SK-N-SH (cell line): ENCODE measurements around the gene N4BP3. TPM values are rescaled to one million over a fixed set of nuclear protein-coding genes. Genes with fewer than 3 reads are reported as not detected.

Experiments
- CTCF ChIA-PET: fragments of 300-600, 350-600 bp; formaldehyde crosslinking; extraction: SDS; loops from one replicate; lab custom pipeline; 2021; lab: Yijun Ruan, JAX
- POLR2A ChIA-PET: fragments of 350-600 bp; sonication (Branson Sonifier 250); formaldehyde crosslinking; extraction: SDS; loops from one replicate; lab custom pipeline; 2020; ENCODE audit warnings: antibody characterized with exemption, inconsistent platforms; lab: Yijun Ruan, JAX
- DNase-seq: peaks from one replicate; pipeline ENCODE4 v3.0.0; 2012
- H2AFZ ChIP-seq: fragments of 200-600 bp; sonication (generic); 2 replicates; pipeline ENCODE4 v1.8.1; 2016; ENCODE audit warnings: antibody characterized with exemption, mild to moderate bottlenecking, low read depth
- H3F3A ChIP-seq: fragments of 200-600 bp; sonication (generic); replicated peaks from 2 replicates; pipeline ENCODE3; 2016; ENCODE audit warnings: antibody characterized with exemption, mild to moderate bottlenecking; ENCODE audit not compliant: insufficient read depth
- H3K27ac ChIP-seq, 2 experiments: fragments of 200-500 bp in 1 of 2; fragments of 200-600 bp in 1 of 2; sonication (Bioruptor generic) in 1 of 2; sonication (generic), shearing (Covaris generic) in 1 of 2; 2 replicates each; pipeline versions ENCODE4 v1.5.1 to v1.6.1; 2014 to 2016; ENCODE audit warnings: low read depth in 2 of 2, inconsistent platforms in 1 of 2, low read length in 1 of 2, mild to moderate bottlenecking in 1 of 2, mixed read lengths in 1 of 2
- H3K27me3 ChIP-seq: fragments of 200-600 bp; sonication (generic), shearing (Covaris generic); 2 replicates; pipeline ENCODE4 v1.6.1; 2016; ENCODE audit warnings: mixed run types; ENCODE audit not compliant: insufficient read depth
- H3K36me3 ChIP-seq, 2 experiments: fragments of 200-500 bp in 1 of 2; fragments of 200-600 bp in 1 of 2; sonication (Bioruptor generic) in 1 of 2; sonication (generic) in 1 of 2; replicated peaks in 1 of 2; 2 replicates each; pipeline versions ENCODE3 to v1.5.1; 2014 to 2016; ENCODE audit warnings: low read length in 1 of 2, mild to moderate bottlenecking in 1 of 2; ENCODE audit not compliant: insufficient read depth in 2 of 2, control insufficient read depth in 1 of 2
- H3K4me1 ChIP-seq, 2 experiments: fragments of 200-500 bp in 1 of 2; fragments of 200-600 bp in 1 of 2; sonication (Bioruptor generic) in 1 of 2; sonication (generic), shearing (Covaris generic) in 1 of 2; 2 replicates each; pipeline versions ENCODE4 v1.5.1 to v1.6.1; 2014 to 2016; ENCODE audit warnings: low read depth in 1 of 2, low read length in 1 of 2, mixed run types in 1 of 2; ENCODE audit not compliant: insufficient read depth in 2 of 2, control insufficient read depth in 1 of 2
- H3K4me2 ChIP-seq: fragments of 200-600 bp; sonication (generic), shearing (Covaris generic); 2 replicates; pipeline ENCODE4 v1.6.1; 2017; ENCODE audit warnings: mixed run types
- H3K4me3 ChIP-seq, 2 experiments: fragments of 200-500 bp in 1 of 2; fragments of 200-600 bp in 1 of 2; sonication (Bioruptor generic) in 1 of 2; sonication (generic), shearing (Covaris generic) in 1 of 2; 2 replicates each; pipeline versions ENCODE4 v1.5.1 to v1.8.1; 2014 to 2016; ENCODE audit warnings: low read depth in 2 of 2, inconsistent platforms in 1 of 2, low read length in 1 of 2, mild to moderate bottlenecking in 1 of 2, mixed read lengths in 1 of 2, moderate library complexity in 1 of 2
- H3K79me2 ChIP-seq: fragments of 200-600 bp; sonication (generic); 2 replicates; pipeline ENCODE4 v1.8.1; 2017; ENCODE audit warnings: mild to moderate bottlenecking; ENCODE audit not compliant: insufficient read depth
- H3K9ac ChIP-seq: fragments of 200-600 bp; sonication (generic); 2 replicates; pipeline ENCODE4 v1.6.1; 2017; ENCODE audit warnings: mixed run types
- H3K9me2 ChIP-seq: fragments of 200-600 bp; sonication (generic); 2 replicates; pipeline ENCODE4 v1.6.1; 2017; ENCODE audit warnings: mixed run types
- H3K9me3 ChIP-seq: fragments of 200-600 bp; sonication (generic); 2 replicates; pipeline ENCODE4 v1.6.1; 2017; ENCODE audit warnings: mixed run types, mild to moderate bottlenecking, moderate library complexity
- H4K20me1 ChIP-seq: fragments of 200-600 bp; sonication (generic); 2 replicates; pipeline ENCODE4 v1.6.1; 2017; ENCODE audit warnings: mild to moderate bottlenecking, mixed run types; ENCODE audit not compliant: insufficient read depth
- ELF1 ChIP-seq: IDR thresholded peaks from 2 replicates; pipeline ENCODE4 v1.4.0; 2012
- FOSL2 ChIP-seq: IDR thresholded peaks from 2 replicates; pipeline ENCODE4 v1.4.0; 2012; ENCODE audit warnings: low read depth, mild to moderate bottlenecking, moderate library complexity, borderline replicate concordance
- JUND ChIP-seq: IDR thresholded peaks from 2 replicates; pipeline ENCODE4 v1.4.0; 2012
- MAX ChIP-seq: IDR thresholded peaks from 2 replicates; pipeline ENCODE4 v1.4.0; 2012; ENCODE audit warnings: low read depth
- MEF2A ChIP-seq: IDR thresholded peaks from 2 replicates; pipeline ENCODE4 v1.4.0; 2012; ENCODE audit warnings: low read depth, borderline replicate concordance
- REST ChIP-seq: IDR thresholded peaks from 2 replicates; pipeline ENCODE4 v1.6.1; 2012; ENCODE audit warnings: mild to moderate bottlenecking, low read depth, low read length, moderate library complexity
- RFX5 ChIP-seq: IDR thresholded peaks from 2 replicates; pipeline ENCODE4 v1.6.1; 2012; ENCODE audit warnings: mild to moderate bottlenecking, improper control_type of control experiment, low read length
- USF2 ChIP-seq: fragments of 150-350 bp; IDR thresholded peaks from 2 replicates; pipeline ENCODE4 v1.6.1; 2017; ENCODE audit warnings: antibody characterized with exemption, low read length, low read depth, borderline replicate concordance
- WGBS: methylation state at CpG from one replicate; pipeline ENCODE4 v1.1.6; 2017; ENCODE audit warnings: low lambda C conversion rate; 5-methylcytosine and 5-hydroxymethylcytosine counted together
- polyA plus RNA-seq, 3 experiments: library from polyadenylated mRNA; depleted of rRNA; stranded (reverse); fragments of >200 nt; gene quantifications; 2 replicates each; pipeline ENCODE4 v1.2.3, GENCODE V29; 2012
- TF ChIP-seq, protein P1 (sequence below): IDR thresholded peaks from 2 replicates; pipeline ENCODE4; 2012
- TF ChIP-seq, protein P2 (sequence below): IDR thresholded peaks from 2 replicates; pipeline ENCODE4 v1.4.0; 2012; ENCODE audit warnings: low read depth, borderline replicate concordance

N4BP3 gene
- polyA plus RNA-seq, 1 of the 3 experiments (the other 2 are of a cell fraction): 0.28 TPM

DNA sequence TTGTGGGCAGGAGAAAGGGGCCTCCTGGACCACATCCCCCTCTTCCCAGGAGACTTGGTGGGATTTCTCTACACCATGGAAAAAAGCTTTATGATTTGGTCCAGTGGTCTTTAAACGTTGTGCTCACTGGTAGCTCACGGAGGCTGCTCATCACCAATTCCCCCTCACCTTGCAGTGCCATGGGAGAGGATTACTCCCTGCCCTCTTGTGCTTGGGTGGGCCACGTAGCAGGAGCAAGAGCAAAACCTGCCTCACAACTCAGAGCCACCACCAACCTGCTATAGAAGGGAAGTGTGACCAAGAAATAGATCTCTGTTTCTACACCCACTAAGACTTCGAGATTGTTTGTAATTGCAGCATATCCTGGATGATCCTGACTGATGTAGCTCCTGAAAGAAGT is 42.2 kb upstream of the N4BP3 start:
- Histone ChIP-seq H3K9ac (no peak overlapping the region), H3K27ac (no peak overlapping the region), H3K36me3 (no peaks in the 10 kb centered on the region), H3K27me3 (peaks cover 7% of the 10 kb centered on the region; the same call in 1 of the 2 replicates), H3K4me3 (no peak overlapping the region), H3K4me2 (no peak overlapping the region), H3K4me1 (peaks cover 0 to 4% of the 10 kb centered on the region in 2 experiments; a peak in 1 of 4 replicates), H3K9me3 (no peaks in the 10 kb centered on the region), H3K79me2 (no peaks in the 10 kb centered on the region), H2AFZ (no peak overlapping the region), H3F3A (no peaks in the 10 kb centered on the region), H4K20me1 (no peaks in the 10 kb centered on the region), H3K9me2 (no peaks in the 10 kb centered on the region)
- TF ChIP-seq JUND: no peak
- TF ChIP-seq ELF1: no peak
- no peak for TF ChIP-seq USF2
- no peak for TF ChIP-seq RFX5
- WGBS: 26% methylated on average over 4 of the region's 4 CpGs
- ChIA-PET POLR2A (no interaction called here), CTCF (interaction anchor here (10.5 kb wide), 1 partner anchor 79 kb away, joined by 319 read pairs; the partner anchor contains the start of gene NHP2)
- DNase-seq: no peak

- 74% methylated on average over 10 of the region's 10 CpGs for WGBS
- no peaks in the 10 kb centered on the region for H3K9me3 ChIP-seq
- CTCF ChIA-PET: interaction anchor here (0.7 to 10.5 kb wide), 5 partner anchors 10 to 91 kb away, joined by 3 to 319 read pairs (median 4); partner anchors contain the start of gene NHP2
- no peak for TF ChIP-seq MAX
- peaks cover 7% of the 10 kb centered on the region; the same call in 1 of the 2 replicates for H3K27me3 ChIP-seq
- peaks cover 0 to 4% of the 10 kb centered on the region in 2 experiments; a peak in 1 of 4 replicates for H3K4me1 ChIP-seq
- no peaks in the 10 kb centered on the region for H3K36me3 ChIP-seq
- no peak overlapping the region for H3K4me3 ChIP-seq
- no peak for DNase-seq
- H3K9me2 ChIP-seq: no peaks in the 10 kb centered on the region
- H3K79me2 ChIP-seq: no peaks in the 10 kb centered on the region
- H2AFZ ChIP-seq: no peak overlapping the region
- POLR2A ChIA-PET: no interaction called here
- H3F3A ChIP-seq: no peaks in the 10 kb centered on the region
- H3K27ac ChIP-seq: no peak overlapping the region
- no peak overlapping the region for H3K4me2 ChIP-seq
- no peak overlapping the region for H3K9ac ChIP-seq
- H4K20me1 ChIP-seq: no peaks in the 10 kb centered on the region
Measured at GRCh38 chr5:178072749-178073148, 40.6 kb upstream of the N4BP3 start.

- H3K9me3 ChIP-seq: no peaks in the 10 kb centered on the region
- no peaks in the 10 kb centered on the region for H3K79me2 ChIP-seq
- H3K9me2 ChIP-seq: no peaks in the 10 kb centered on the region
- TF ChIP-seq, protein P1, sequence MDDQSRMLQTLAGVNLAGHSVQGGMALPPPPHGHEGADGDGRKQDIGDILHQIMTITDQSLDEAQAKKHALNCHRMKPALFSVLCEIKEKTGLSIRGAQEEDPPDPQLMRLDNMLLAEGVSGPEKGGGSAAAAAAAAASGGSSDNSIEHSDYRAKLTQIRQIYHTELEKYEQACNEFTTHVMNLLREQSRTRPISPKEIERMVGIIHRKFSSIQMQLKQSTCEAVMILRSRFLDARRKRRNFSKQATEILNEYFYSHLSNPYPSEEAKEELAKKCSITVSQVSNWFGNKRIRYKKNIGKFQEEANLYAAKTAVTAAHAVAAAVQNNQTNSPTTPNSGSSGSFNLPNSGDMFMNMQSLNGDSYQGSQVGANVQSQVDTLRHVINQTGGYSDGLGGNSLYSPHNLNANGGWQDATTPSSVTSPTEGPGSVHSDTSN: no peak
- TF ChIP-seq MEF2A (no peak), FOSL2 (no peak), REST (no peak)
- TF ChIP-seq, protein P2, sequence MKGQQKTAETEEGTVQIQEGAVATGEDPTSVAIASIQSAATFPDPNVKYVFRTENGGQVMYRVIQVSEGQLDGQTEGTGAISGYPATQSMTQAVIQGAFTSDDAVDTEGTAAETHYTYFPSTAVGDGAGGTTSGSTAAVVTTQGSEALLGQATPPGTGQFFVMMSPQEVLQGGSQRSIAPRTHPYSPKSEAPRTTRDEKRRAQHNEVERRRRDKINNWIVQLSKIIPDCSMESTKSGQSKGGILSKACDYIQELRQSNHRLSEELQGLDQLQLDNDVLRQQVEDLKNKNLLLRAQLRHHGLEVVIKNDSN: no peak
- H3K4me2 ChIP-seq: no peak overlapping the region
- H3F3A ChIP-seq: no peaks in the 10 kb centered on the region
- H3K4me1 ChIP-seq: no peaks in the 10 kb centered on the region; a peak in 1 of 4 replicates
- H3K9ac ChIP-seq: no peak overlapping the region
- WGBS: 55% methylated on average over 10 of the region's 14 CpGs
- H3K27ac ChIP-seq: no peak overlapping the region
- H2AFZ ChIP-seq: no peak overlapping the region
- POLR2A ChIA-PET: interaction anchor here (0.6 to 2.1 kb wide), 4 partner anchors 71 to 82 kb away, joined by 3 to 5 read pairs (median 4); no protein-coding TSS in a partner anchor
- no peak for DNase-seq
- CTCF ChIA-PET: interaction anchor here (1.3 to 10.5 kb wide), 11 partner anchors 12 to 515 kb away, joined by 5 to 319 read pairs (median 35); partner anchors contain the start of genes COL23A1, GMCL2, NHP2 and RMND5B
- no peaks in the 10 kb centered on the region for H4K20me1 ChIP-seq
- H3K27me3 ChIP-seq: peaks cover 7% of the 10 kb centered on the region; the same call in 1 of the 2 replicates
- H3K4me3 ChIP-seq: no peak overlapping the region
- no peaks in the 10 kb centered on the region for H3K36me3 ChIP-seq
Measured at GRCh38 chr5:178074266-178074952, 38.9 kb upstream of the N4BP3 start.
